ENCODE results near the gene PIK3CD.

The PIK3CD gene

DNA sequence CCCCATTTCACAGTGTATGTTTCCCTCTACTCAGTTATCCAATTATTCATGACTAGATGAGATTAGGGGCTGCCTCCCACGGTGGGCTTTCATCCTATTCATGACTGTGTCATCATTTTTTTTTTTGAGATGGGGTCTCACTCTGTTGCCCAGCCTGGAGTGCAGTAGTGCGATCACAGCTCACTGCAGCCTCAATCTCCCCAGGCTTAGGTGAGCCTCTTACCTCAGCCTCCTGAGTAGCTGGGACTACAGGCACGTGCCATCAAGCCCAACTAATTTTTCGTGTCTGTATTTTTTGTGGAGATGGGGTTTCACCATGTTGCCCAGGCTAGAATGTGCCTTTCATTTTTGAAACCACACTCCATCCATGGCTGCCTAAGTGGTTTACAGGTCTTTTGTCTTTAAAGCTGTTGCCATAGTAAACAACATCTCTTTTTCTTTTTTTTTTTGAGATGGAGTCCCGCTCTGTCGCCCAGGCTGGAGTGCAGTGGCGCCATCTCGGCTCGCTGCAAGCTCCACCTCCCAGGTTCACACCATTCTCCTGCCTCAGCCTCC, 60.0 kb downstream of the PIK3CD start:
- TF ChIP-seq, protein P1, sequence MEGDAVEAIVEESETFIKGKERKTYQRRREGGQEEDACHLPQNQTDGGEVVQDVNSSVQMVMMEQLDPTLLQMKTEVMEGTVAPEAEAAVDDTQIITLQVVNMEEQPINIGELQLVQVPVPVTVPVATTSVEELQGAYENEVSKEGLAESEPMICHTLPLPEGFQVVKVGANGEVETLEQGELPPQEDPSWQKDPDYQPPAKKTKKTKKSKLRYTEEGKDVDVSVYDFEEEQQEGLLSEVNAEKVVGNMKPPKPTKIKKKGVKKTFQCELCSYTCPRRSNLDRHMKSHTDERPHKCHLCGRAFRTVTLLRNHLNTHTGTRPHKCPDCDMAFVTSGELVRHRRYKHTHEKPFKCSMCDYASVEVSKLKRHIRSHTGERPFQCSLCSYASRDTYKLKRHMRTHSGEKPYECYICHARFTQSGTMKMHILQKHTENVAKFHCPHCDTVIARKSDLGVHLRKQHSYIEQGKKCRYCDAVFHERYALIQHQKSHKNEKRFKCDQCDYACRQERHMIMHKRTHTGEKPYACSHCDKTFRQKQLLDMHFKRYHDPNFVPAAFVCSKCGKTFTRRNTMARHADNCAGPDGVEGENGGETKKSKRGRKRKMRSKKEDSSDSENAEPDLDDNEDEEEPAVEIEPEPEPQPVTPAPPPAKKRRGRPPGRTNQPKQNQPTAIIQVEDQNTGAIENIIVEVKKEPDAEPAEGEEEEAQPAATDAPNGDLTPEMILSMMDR (IDR thresholded peaks at IDR 0.05): no peak

DNA sequence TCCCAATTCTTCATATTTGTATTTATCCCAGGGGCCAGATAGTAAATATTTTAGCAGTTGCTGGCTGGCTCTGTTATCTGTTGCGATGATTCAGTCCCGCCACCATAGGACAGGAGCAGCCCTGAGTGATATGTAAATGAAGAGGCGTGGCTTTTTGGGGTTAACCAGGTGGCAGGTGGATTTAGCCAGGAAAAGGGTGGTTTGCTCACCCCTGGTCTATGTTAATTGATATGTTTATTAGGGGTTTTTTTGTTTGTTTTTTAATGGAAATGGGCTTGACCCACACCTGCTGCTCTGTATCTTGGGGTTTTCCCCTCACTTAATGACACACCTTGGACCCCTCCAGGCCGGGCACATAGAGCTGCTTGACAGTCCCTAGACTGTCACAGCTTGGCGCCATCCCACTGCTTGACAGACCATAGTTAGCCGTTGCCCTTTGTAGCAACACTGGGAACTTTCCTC, 62.8 kb downstream of the PIK3CD start:
- TF ChIP-seq, protein P1 (IDR thresholded peaks at IDR 0.05): no peak

DNA sequence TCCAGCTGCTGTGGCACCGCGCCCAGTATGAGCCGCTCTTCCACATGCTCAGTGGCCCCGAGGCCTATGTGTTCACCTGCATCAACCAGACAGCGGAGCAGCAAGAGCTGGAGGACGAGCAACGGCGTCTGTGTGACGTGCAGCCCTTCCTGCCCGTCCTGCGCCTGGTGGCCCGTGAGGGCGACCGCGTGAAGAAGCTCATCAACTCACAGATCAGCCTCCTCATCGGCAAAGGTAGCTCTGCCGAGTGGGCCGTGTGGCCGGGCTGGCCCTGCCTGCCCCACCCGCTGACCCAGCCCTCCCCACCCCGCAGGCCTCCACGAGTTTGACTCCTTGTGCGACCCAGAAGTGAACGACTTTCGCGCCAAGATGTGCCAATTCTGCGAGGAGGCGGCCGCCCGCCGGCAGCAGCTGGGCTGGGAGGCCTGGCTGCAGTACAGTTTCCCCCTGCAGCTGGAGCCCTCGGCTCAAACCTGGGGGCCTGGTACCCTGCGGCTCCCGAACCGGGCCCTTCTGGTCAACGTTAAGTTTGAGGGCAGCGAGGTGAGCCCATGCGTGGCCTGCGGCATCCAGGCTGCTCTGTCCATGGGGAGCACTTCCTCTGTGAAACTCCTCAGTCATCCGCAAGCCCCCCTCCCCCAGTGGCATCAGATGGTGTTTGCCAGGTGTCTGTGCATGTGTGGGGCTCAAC, 64.2 kb downstream of the PIK3CD start:
- TF ChIP-seq, protein P1 (IDR thresholded peaks at IDR 0.05): no peak

DNA sequence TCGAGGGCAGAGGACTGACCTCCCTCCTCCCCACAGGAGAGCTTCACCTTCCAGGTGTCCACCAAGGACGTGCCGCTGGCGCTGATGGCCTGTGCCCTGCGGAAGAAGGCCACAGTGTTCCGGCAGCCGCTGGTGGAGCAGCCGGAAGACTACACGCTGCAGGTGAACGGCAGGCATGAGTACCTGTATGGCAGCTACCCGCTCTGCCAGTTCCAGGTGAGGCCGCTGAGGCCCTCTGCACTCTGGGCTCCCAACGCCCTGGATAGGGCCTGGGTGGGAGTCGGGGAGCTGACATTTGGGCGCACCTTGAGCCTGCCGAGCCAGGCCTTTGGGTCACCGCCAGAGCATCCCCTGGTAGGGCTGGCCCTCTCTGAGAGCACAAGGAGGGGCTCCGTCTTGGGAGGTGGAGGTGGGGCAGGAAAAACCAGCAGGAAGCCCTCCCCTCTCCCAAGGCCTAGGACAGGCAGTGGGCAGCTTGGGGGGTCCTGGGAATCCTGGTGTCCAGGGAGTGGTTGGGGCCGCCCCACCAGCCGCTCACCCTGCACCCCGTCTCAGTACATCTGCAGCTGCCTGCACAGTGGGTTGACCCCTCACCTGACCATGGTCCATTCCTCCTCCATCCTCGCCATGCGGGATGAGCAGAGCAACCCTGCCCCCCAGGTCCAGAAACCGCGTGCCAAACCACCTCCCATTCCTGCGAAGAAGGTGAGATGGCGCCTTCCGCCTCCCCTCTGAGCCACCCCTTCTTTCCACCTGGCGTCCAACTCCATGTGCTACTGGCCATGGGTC, 65.1 kb downstream of the PIK3CD start:
- TF ChIP-seq, protein P1 (IDR thresholded peaks at IDR 0.05): no peak

DNA sequence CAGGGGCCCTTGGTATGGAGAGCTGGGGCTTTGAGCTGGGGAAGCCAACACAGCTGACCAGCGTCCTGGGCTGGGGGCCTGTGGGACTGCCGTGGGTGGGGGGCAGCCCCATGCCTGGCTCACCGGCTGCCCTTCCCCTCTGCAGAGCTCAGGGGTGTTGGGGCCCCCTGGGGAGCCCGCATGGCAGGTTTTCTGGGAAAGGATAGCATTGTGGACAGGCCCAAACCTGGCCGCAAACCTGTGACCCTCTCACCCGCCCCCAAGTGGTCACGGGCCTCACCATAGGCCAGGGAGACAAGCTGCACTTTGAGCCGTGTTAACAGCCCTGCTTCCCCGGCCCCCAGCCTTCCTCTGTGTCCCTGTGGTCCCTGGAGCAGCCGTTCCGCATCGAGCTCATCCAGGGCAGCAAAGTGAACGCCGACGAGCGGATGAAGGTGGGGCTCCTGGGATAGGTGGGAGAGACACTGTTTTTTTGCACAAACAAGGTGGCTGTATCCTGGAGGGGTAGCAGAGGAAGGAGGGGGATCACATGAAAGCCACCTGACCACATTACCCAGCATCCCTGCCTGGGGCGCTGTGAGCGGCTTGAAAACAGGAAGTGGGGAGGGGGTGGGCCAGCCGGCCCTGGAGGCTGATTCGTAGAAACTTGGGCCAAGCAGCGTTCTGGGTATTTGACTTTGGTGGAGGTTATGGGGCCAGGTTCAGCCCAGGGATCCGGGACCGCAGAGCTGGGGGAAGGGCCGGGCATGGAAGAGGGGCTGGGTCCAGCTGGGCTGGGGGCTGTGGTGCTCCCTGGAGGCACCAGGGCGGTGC, 65.9 kb downstream of the PIK3CD start:
- TF ChIP-seq, protein P1 (IDR thresholded peaks at IDR 0.05): no peak

DNA sequence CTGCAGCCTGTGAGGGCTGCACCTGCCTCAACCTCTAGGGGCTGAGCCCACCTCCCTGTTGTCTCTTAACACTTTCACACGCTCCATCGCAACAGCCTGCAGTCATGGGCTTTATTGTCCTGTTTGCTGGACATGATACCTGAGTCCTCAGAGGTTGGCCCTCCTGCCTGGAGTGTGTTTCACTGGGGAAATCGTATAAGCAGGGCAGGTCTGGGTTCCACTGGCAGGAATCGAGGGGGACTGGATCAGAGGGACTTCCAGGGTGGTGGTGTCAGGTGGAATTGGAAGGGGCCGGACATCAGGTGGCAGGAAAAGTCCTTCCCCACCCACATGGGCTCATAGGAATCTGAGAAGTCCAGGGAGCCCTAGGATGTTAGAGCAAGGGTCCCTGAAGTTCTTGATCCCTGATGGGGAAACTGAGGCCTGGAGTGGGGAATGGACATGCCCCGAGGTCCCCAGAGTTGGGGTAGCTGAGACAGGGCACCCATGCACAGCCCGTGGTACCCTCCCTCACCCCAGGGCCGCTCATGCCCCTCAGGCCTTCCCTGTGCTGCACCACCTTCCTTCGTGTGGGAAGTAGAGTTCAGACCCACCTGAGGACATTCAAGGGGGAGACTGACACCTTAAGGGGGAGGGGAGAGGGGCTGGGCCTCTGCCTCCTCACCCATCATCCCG, 66.6 kb downstream of the PIK3CD start:
- TF ChIP-seq, protein P1 (IDR thresholded peaks at IDR 0.05): no peak

All from LNCAP (cell line).